Adrenal gland (tissue), 12 donors: ENCODE results near the gene PXYLP1. TPM values are rescaled to one million over a fixed set of nuclear protein-coding genes. Genes with fewer than 3 reads are reported as not detected.

Experiments
- DNase-seq, 7 donors: peaks; one replicate each; pipeline ENCODE4 v3.0.0-alpha.2; 2019 to 2020
- H3K27ac ChIP-seq, 5 donors: fragments of 200-600 bp; sonication (generic) in 4 of 5; 1 replicate in 3 of 5; 2 replicates in 2 of 5; pipeline versions ENCODE4 v1.5.1 to v1.8.0; 2016 to 2020; ENCODE audit warnings: mild to moderate bottlenecking in 1 of 5
- H3K27me3 ChIP-seq: fragments of 200-600 bp; 2 replicates; pipeline ENCODE4 v1.8.0; 2021
- H3K36me3 ChIP-seq, 2 donors: fragments of 200-600 bp; replicated peaks in 1 of 2; 1 replicate in 1 of 2; 2 replicates in 1 of 2; pipeline versions ENCODE4 v1.5.1 to v1.8.0; 2018 to 2022
- H3K4me1 ChIP-seq, 2 donors: fragments of 200-600 bp; replicated peaks in 1 of 2; 1 replicate in 1 of 2; 2 replicates in 1 of 2; pipeline versions ENCODE4 v1.5.1 to v1.8.0; 2018 to 2021
- H3K4me3 ChIP-seq, 4 donors: fragments of 200-600 bp; sonication (generic) in 3 of 4; one replicate each; pipeline ENCODE4 v1.5.1; 2016 to 2018
- H3K9me3 ChIP-seq, 3 donors: fragments of 200-600 bp; sonication (generic) in 1 of 3; replicated peaks in 1 of 3; 1 replicate in 2 of 3; 2 replicates in 1 of 3; pipeline versions ENCODE4 v1.5.1 to v1.8.0; 2016 to 2021
- POLR2A ChIP-seq, 2 donors: fragments of 450-650 bp; IDR thresholded peaks; one replicate each; pipeline ENCODE4 v1.6.1; 2017; ENCODE audit warnings: antibody characterized with exemption in 2 of 2, mild to moderate bottlenecking in 2 of 2, moderate library complexity in 1 of 2
- WGBS, 4 donors: extraction: QIAGEN DNeasy Blood & Tissue Kit in 2 of 4; methylation state at CpG; one replicate each; pipeline versions ENCODE4 v1.1.5 to v1.1.7; 2013 to 2017; 5-methylcytosine and 5-hydroxymethylcytosine counted together
- intact Hi-C, 2 donors: fragments of 100-400 bp; cut with DNase I; formaldehyde crosslinking; loops; one replicate each; pipeline versions ENCODE4 v1.14.1 to v1.15.0; 2022 to 2023
- polyA plus RNA-seq, 3 donors: library from polyadenylated mRNA; stranded (reverse); fragments of 200-250 nt in 2 of 3; fragments of 350-450 nt in 1 of 3; fragmentation: Illumina TruSeq in 1 of 3; extraction: RNeasy Lipid Tissue Mini Kit (QIAGEN cat#74804) in 1 of 3; gene quantifications; one replicate each; pipeline ENCODE4 v1.2.3, GENCODE V29; 2013 to 2014
- total RNA-seq, 9 donors: library from RNA; depleted of rRNA in 4 of 9; stranded (reverse); fragments of >200 nt in 4 of 9; fragments of 120-200 nt in 1 of 9; fragmentation: NEBNext Ultra II Directional in 1 of 9; extraction: Animal tissue kit (Norgen Biotek cat#: 25700) in 1 of 9; gene quantifications; one replicate each; pipeline versions ENCODE4 v1.1.0 to v1.2.4, GENCODE V29; 2013 to 2023
- TF ChIP-seq, protein P1 (sequence below), 6 experiments: fragments of 450-650 bp in 4 of 6; fragments of 200-600 bp in 2 of 6; sonication (generic) in 1 of 6; IDR thresholded peaks; 1 replicate in 5 of 6; 2 replicates in 1 of 6; pipeline versions ENCODE4 v1.5.1 to v1.8.0; 2016 to 2021; ENCODE audit warnings: antibody characterized with exemption in 6 of 6, mild to moderate bottlenecking in 2 of 6, moderate library complexity in 1 of 6
- donor health status: healthy with polysubstance abuse.
- donor health status: Bipolar disorder and iron deficiency.
- donor health status: DM: yes; HTN: yes; CAD: no.
- donor health status: DM: no; HTN: no; CAD: no.
- donor health status: DM: no; HTN: no; CAD: no.
- donor health status: DM: yes; HTN: yes; CAD: no.

Gene PXYLP1
- total and polyA plus RNA-seq, 12 donors = 5.5 to 22.7 (median 8.1) TPM

GRCh38 chr3:141255137-141255845, 23.7 kb downstream of the PXYLP1 start:
- Histone ChIP-seq H3K9me3 (no peaks in the 10 kb centered on the region), H3K27ac (no peak overlapping the region), H3K4me3 (no peak overlapping the region), H3K36me3 (no peaks in the 10 kb centered on the region), H3K4me1 (no peaks in the 10 kb centered on the region), H3K27me3 (no peaks in the 10 kb centered on the region)
- no peak for TF ChIP-seq POLR2A (IDR thresholded peaks at IDR 0.05)
- TF ChIP-seq, protein P1, sequence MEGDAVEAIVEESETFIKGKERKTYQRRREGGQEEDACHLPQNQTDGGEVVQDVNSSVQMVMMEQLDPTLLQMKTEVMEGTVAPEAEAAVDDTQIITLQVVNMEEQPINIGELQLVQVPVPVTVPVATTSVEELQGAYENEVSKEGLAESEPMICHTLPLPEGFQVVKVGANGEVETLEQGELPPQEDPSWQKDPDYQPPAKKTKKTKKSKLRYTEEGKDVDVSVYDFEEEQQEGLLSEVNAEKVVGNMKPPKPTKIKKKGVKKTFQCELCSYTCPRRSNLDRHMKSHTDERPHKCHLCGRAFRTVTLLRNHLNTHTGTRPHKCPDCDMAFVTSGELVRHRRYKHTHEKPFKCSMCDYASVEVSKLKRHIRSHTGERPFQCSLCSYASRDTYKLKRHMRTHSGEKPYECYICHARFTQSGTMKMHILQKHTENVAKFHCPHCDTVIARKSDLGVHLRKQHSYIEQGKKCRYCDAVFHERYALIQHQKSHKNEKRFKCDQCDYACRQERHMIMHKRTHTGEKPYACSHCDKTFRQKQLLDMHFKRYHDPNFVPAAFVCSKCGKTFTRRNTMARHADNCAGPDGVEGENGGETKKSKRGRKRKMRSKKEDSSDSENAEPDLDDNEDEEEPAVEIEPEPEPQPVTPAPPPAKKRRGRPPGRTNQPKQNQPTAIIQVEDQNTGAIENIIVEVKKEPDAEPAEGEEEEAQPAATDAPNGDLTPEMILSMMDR (IDR thresholded peaks at IDR 0.05) = no peak
- intact Hi-C loops = no loop called here
- peak in 1 of 7 donors; percentile 43 for DNase-seq
- 85 to 90% (median 88%) methylated on average over 5 of the region's 5 CpGs for WGBS, 4 donors

DNA sequence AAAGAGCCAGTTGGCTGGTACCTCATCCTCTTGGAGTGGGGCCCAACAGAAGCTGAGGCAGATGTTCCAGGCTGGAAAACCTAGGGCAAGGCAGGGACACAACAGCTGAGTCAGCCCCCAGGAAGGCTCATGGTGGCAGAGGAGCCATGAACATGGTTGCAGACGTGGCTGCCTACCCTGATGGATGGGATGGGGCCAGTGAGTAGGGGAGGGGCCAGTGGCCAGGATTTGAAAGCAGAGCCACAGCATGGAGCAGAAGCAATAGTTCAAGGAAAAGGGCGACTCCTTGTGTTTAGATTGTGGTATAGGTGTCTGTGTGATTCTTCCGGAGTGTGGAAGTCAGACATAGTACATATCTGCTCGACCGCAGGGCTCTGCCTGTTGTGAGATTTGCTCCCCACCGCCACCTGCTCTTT, 24.2 kb downstream of the PXYLP1 start:
- Histone ChIP-seq H3K27ac (no peak overlapping the region), H3K36me3 (no peaks in the 10 kb centered on the region), H3K27me3 (no peaks in the 10 kb centered on the region), H3K4me3 (no peak overlapping the region), H3K4me1 (no peaks in the 10 kb centered on the region), H3K9me3 (no peaks in the 10 kb centered on the region)
- no peak for TF ChIP-seq POLR2A (IDR thresholded peaks at IDR 0.05)
- TF ChIP-seq, protein P1 (IDR thresholded peaks at IDR 0.05) = peak in 3 of 6 experiments; percentile 10 to 24 (median 17)
- WGBS, 4 donors = 86 to 91% (median 89%) methylated on average over 6 of the region's 6 CpGs
- DNase-seq = peak in 2 of 7 donors; percentile 39 to 54
- intact Hi-C loops = no loop called here

GRCh38 chr3:141256820-141257219, 25.2 kb downstream of the PXYLP1 start:
- Histone ChIP-seq H3K9me3 (no peaks in the 10 kb centered on the region), H3K4me1 (no peaks in the 10 kb centered on the region), H3K27ac (no peak overlapping the region), H3K36me3 (no peaks in the 10 kb centered on the region), H3K27me3 (no peaks in the 10 kb centered on the region), H3K4me3 (no peak overlapping the region)
- TF ChIP-seq POLR2A (IDR thresholded peaks at IDR 0.05) = no peak
- TF ChIP-seq, protein P1 (IDR thresholded peaks at IDR 0.05) = no peak
- 92 to 95% (median 93%) methylated on average over 6 of the region's 6 CpGs for WGBS, 4 donors
- intact Hi-C loops = no loop called here
- no peak for DNase-seq

- no peaks in the 10 kb centered on the region for H3K4me1 ChIP-seq
- TF ChIP-seq, protein P1 (IDR thresholded peaks at IDR 0.05) = no peak
- no peak for TF ChIP-seq POLR2A (IDR thresholded peaks at IDR 0.05)
These were observed 26.3 kb downstream of the PXYLP1 start for GRCh38 chr3:141257961-141258360.

More at GRCh38 chr3:141257961-141258360, 26.3 kb downstream of the PXYLP1 start:
- no peaks in the 10 kb centered on the region for H3K36me3 ChIP-seq
- 76 to 96% (median 84%) methylated on average over 7 to 8 of the region's 8 CpGs for WGBS, 4 donors
- H3K9me3 ChIP-seq = no peaks in the 10 kb centered on the region
- no peak overlapping the region for H3K27ac ChIP-seq
- peak in 1 of 7 donors; percentile 35 for DNase-seq
- no peak overlapping the region for H3K4me3 ChIP-seq
- intact Hi-C loops = no loop called here
- H3K27me3 ChIP-seq = no peaks in the 10 kb centered on the region
